ENCODE data around the gene ABL2.

- TF ChIP-seq POLR2AphosphoS5 (IDR thresholded peaks at IDR 0.05): no peak
- no peak for TF ChIP-seq CTCF (IDR thresholded peaks at IDR 0.05)
Measured at GRCh38 chr1:179156026-179156425, 73.5 kb downstream of the ABL2 start.
